Esophagus squamous epithelium (tissue), 4 donors: ENCODE measurements around the gene CRYBG2.

Experiments used
- POLR2A ChIP-seq, 4 donors: fragments of 450-650 bp; IDR thresholded peaks; one replicate each; pipeline ENCODE4 v1.6.1; 2017; ENCODE audit warnings: antibody characterized with exemption in 4 of 4, mild to moderate bottlenecking in 4 of 4, moderate library complexity in 3 of 4
- TF ChIP-seq, protein P1 (sequence below), 6 experiments: fragments of 450-650 bp in 4 of 6; fragments of 200-600 bp in 2 of 6; sonication (generic) in 2 of 6; IDR thresholded peaks; one replicate each; pipeline ENCODE4 v1.5.1; 2016 to 2019; ENCODE audit warnings: antibody characterized with exemption in 6 of 6, mild to moderate bottlenecking in 4 of 6, moderate library complexity in 4 of 6

DNA sequence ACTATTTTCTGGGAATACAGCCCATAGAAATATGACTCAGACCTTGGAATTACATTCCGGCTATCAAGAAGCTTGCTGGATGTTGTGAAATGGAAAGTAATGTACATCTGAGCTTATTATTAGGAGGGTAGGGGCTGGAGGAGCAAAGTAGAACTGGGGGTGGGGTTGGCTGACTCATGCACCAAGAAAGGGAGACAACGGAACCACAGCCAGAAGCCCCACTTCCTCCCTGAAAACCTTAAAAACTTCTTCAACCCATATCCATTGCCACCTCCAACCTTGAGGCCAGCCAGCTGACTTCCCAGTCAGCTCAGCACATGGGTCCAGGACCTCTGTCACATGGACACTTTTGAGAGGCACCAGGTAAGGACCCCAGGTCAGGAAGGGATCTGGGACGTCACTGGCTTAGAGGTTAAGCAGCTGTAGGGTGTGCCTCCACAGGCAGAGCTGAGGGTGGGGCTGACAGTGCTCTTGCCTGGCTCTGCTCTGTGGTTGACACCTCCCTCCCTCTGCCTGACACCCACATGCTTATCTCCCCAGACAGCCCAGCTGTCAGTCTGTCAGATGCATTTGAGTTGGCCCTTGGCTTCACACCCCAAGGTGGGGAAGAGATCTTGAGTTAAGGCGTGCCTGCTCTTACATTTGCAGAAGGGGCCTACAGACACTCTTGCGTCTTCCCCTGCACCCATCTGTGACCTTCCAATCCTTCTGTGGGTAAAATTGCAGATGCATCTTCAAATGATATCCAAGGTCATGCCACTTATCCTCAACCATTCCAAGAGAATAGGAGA lies 24.4 kb upstream of the CRYBG2 start:
- TF ChIP-seq POLR2A (IDR thresholded peaks at IDR 0.05): no peak
- TF ChIP-seq, protein P1, sequence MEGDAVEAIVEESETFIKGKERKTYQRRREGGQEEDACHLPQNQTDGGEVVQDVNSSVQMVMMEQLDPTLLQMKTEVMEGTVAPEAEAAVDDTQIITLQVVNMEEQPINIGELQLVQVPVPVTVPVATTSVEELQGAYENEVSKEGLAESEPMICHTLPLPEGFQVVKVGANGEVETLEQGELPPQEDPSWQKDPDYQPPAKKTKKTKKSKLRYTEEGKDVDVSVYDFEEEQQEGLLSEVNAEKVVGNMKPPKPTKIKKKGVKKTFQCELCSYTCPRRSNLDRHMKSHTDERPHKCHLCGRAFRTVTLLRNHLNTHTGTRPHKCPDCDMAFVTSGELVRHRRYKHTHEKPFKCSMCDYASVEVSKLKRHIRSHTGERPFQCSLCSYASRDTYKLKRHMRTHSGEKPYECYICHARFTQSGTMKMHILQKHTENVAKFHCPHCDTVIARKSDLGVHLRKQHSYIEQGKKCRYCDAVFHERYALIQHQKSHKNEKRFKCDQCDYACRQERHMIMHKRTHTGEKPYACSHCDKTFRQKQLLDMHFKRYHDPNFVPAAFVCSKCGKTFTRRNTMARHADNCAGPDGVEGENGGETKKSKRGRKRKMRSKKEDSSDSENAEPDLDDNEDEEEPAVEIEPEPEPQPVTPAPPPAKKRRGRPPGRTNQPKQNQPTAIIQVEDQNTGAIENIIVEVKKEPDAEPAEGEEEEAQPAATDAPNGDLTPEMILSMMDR (IDR thresholded peaks at IDR 0.05): no peak
